Measurements from ENCODE around the gene ASB16.
A peak's percentile ranks its signal among the peaks of the same experiment; 100 is the strongest.

Gene ASB16

DNA sequence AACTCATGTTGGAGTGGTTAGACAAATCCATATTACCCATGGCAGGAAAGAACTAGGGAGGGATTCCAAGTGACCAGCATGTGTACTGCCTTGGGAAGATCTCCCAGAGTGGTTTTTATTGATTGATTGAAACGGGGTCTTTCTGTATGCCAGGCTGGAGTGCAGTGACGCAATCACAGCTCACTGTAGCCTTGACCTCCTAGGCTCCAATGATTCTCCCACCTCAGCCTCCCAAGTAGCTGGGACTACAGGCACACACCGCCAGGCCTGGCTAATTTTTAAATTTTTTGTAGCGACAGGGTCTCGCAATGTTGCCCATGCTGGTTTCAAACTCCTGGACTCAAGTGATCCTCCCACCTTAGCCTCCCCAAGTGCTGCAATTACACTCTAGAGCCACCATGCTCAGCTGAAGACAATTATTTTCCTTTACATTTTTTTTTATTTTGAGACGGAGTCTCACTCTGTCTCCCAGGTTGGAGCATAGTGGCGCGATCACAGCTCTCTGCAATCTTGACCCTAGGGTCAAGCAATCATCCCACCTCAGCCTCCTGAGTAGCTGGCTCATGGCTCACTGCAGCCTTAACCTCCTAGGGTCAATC is 13.8 kb downstream of the ASB16 start:
- TF ChIP-seq ZNF274 (IDR thresholded peaks at IDR 0.05; ENCODE audit: low read depth, low read length): no peak
- no peak for TF ChIP-seq SUZ12 (IDR thresholded peaks at IDR 0.05; ENCODE audit: extremely low read depth, insufficient read depth, insufficient read length)
- no peak for TF ChIP-seq YY1 (IDR thresholded peaks at IDR 0.05; ENCODE audit: insufficient read depth, insufficient read length)
- Histone ChIP-seq H3K4me3 (ENCODE audit: insufficient read length, low read depth) (no peak overlapping the region), H3K9ac (ENCODE audit: insufficient read length, low read depth) (peak overlapping the region; percentile 92), H3K27me3 (ENCODE audit: insufficient read depth, insufficient read length) (no peaks in the 10 kb centered on the region), H3K36me3 (ENCODE audit: insufficient read depth, insufficient read length, low read length) (peaks cover 49% of the 10 kb centered on the region), H3K4me1 (ENCODE audit: insufficient read depth, insufficient read length) (peaks cover 4% of the 10 kb centered on the region), H3K9me3 (ENCODE audit: insufficient read depth, low read length) (peaks cover 19% of the 10 kb centered on the region)
- DNase-seq (ENCODE audit: low read depth, low spot score): no peak

DNA sequence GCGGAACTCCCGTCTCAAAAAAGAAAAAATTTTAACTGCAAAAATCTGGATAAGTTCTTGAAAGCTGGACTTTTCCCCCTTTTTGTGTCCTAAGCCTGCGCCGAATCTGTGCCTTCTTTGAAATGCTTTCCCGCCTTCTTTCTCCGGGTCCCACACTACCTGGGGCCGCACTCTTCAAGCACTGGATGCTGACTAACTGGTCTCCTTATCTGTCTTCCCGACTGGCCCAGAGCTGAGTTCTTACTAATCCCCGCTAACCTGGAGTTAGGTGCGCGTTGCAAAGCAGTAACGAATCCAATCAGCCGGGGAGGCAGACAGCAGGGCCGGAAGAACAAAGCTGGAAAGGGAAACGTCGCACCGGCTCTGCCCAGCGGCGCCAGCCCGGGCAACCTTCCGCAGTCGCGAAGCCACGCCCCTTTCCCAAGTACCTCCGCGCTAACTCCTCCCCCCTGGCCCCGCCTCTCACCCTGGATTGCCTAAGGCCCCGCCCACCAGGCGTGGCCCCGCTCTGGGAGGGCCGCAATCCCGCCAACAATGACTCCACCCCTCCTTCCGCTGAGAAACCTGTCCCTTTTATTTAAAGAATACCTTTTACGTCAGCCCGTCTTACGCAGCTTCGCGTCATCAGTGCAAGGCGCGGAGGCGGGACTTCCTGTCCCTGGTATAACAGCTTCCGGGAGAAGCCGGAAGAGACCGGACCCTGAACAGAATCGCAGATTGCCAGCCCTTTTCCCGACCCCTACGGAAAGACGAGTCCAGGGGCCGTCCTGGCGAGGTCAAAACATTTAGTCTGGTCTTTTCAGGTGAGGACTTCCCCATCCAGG is 16.0 kb downstream of the ASB16 start, which contains the start of gene TMUB2:
Gene TMUB2, plus strand, starts transcription at position 666 of the 824 bp plus-strand sequence. CDS start 737 bp downstream, outside the sequence.
- peak within 1 kb of the TSS; percentile 94 for H3K4me3 ChIP-seq (ENCODE audit: insufficient read length, low read depth)
- peaks cover 64% of the 10 kb centered on the region for H3K36me3 ChIP-seq (ENCODE audit: insufficient read depth, insufficient read length, low read length)
- TF ChIP-seq ZNF274 (IDR thresholded peaks at IDR 0.05; ENCODE audit: low read depth, low read length) (no peak), SUZ12 (IDR thresholded peaks at IDR 0.05; ENCODE audit: extremely low read depth, insufficient read depth, insufficient read length) (no peak), YY1 (IDR thresholded peaks at IDR 0.05; ENCODE audit: insufficient read depth, insufficient read length) (no peak)
- H3K9me3 ChIP-seq (ENCODE audit: insufficient read depth, low read length): peaks cover 17% of the 10 kb centered on the region
- peak within 1 kb of the TSS; percentile 95 for H3K9ac ChIP-seq (ENCODE audit: insufficient read length, low read depth)
- peak; percentile 97 for DNase-seq (ENCODE audit: low read depth, low spot score)
- H3K27me3 ChIP-seq (ENCODE audit: insufficient read depth, insufficient read length): no peaks in the 10 kb centered on the region
- H3K4me1 ChIP-seq (ENCODE audit: insufficient read depth, insufficient read length): peaks cover 4% of the 10 kb centered on the region

- TF ChIP-seq SUZ12 (IDR thresholded peaks at IDR 0.05; ENCODE audit: extremely low read depth, insufficient read depth, insufficient read length) (no peak), ZNF274 (IDR thresholded peaks at IDR 0.05; ENCODE audit: low read depth, low read length) (no peak), YY1 (IDR thresholded peaks at IDR 0.05; ENCODE audit: insufficient read depth, insufficient read length) (no peak)
- DNase-seq (ENCODE audit: low read depth, low spot score): no peak
- Histone ChIP-seq H3K27me3 (ENCODE audit: insufficient read depth, insufficient read length) (no peaks in the 10 kb centered on the region), H3K9me3 (ENCODE audit: insufficient read depth, low read length) (peaks cover 10% of the 10 kb centered on the region; the same call in 1 of the 2 replicates), H3K9ac (ENCODE audit: insufficient read length, low read depth) (peak overlapping the region; percentile 95), H3K4me3 (ENCODE audit: insufficient read length, low read depth) (peak overlapping the region; percentile 94), H3K36me3 (ENCODE audit: insufficient read depth, insufficient read length, low read length) (peaks cover 63% of the 10 kb centered on the region), H3K4me1 (ENCODE audit: insufficient read depth, insufficient read length) (peaks cover 6% of the 10 kb centered on the region)
Measured at GRCh38 chr17:44187131-44187899, 16.8 kb downstream of the ASB16 start.

GRCh38 chr17:44188576-44189403 is 18.3 kb downstream of the ASB16 start:
- no peak for DNase-seq (ENCODE audit: low read depth, low spot score)
- no peak for TF ChIP-seq ZNF274 (IDR thresholded peaks at IDR 0.05; ENCODE audit: low read depth, low read length)
- no peak for TF ChIP-seq YY1 (IDR thresholded peaks at IDR 0.05; ENCODE audit: insufficient read depth, insufficient read length)
- TF ChIP-seq SUZ12 (IDR thresholded peaks at IDR 0.05; ENCODE audit: extremely low read depth, insufficient read depth, insufficient read length): no peak
- no peaks in the 10 kb centered on the region for H3K9me3 ChIP-seq (ENCODE audit: insufficient read depth, low read length)
- peaks cover 17% of the 10 kb centered on the region for H3K4me1 ChIP-seq (ENCODE audit: insufficient read depth, insufficient read length)
- no peak overlapping the region for H3K9ac ChIP-seq (ENCODE audit: insufficient read length, low read depth)
- peaks cover 65% of the 10 kb centered on the region for H3K36me3 ChIP-seq (ENCODE audit: insufficient read depth, insufficient read length, low read length)
- no peak overlapping the region for H3K4me3 ChIP-seq (ENCODE audit: insufficient read length, low read depth)
- H3K27me3 ChIP-seq (ENCODE audit: insufficient read depth, insufficient read length): no peaks in the 10 kb centered on the region

GRCh38 chr17:44190481-44190880 is 20.0 kb downstream of the ASB16 start:
- H3K4me3 ChIP-seq (ENCODE audit: insufficient read length, low read depth): no peak overlapping the region
- peaks cover 68% of the 10 kb centered on the region for H3K36me3 ChIP-seq (ENCODE audit: insufficient read depth, insufficient read length, low read length)
- TF ChIP-seq ZNF274 (IDR thresholded peaks at IDR 0.05; ENCODE audit: low read depth, low read length) (no peak), YY1 (IDR thresholded peaks at IDR 0.05; ENCODE audit: insufficient read depth, insufficient read length) (no peak), SUZ12 (IDR thresholded peaks at IDR 0.05; ENCODE audit: extremely low read depth, insufficient read depth, insufficient read length) (no peak)
- H3K9me3 ChIP-seq (ENCODE audit: insufficient read depth, low read length): no peaks in the 10 kb centered on the region
- peaks cover 19% of the 10 kb centered on the region for H3K4me1 ChIP-seq (ENCODE audit: insufficient read depth, insufficient read length)
- H3K27me3 ChIP-seq (ENCODE audit: insufficient read depth, insufficient read length): no peaks in the 10 kb centered on the region
- no peak for DNase-seq (ENCODE audit: low read depth, low spot score)
- no peak overlapping the region for H3K9ac ChIP-seq (ENCODE audit: insufficient read length, low read depth)

DNA sequence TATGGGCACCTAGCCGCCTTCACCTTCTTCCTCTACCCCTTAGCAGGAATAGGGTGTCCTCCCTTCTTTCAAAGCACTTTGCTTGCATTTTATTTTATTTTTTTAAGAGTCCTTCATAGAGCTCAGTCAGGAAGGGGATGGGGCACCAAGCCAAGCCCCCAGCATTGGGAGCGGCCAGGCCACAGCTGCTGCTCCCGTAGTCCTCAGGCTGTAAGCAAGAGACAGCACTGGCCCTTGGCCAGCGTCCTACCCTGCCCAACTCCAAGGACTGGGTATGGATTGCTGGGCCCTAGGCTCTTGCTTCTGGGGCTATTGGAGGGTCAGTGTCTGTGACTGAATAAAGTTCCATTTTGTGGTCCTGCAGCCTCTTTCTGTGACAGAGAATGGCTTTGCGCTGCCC is 20.9 kb downstream of the ASB16 start:
- Histone ChIP-seq H3K4me3 (ENCODE audit: insufficient read length, low read depth) (no peak overlapping the region), H3K9me3 (ENCODE audit: insufficient read depth, low read length) (no peaks in the 10 kb centered on the region), H3K4me1 (ENCODE audit: insufficient read depth, insufficient read length) (peaks cover 19% of the 10 kb centered on the region), H3K36me3 (ENCODE audit: insufficient read depth, insufficient read length, low read length) (peaks cover 76% of the 10 kb centered on the region), H3K9ac (ENCODE audit: insufficient read length, low read depth) (no peak overlapping the region), H3K27me3 (ENCODE audit: insufficient read depth, insufficient read length) (no peaks in the 10 kb centered on the region)
- no peak for TF ChIP-seq YY1 (IDR thresholded peaks at IDR 0.05; ENCODE audit: insufficient read depth, insufficient read length)
- TF ChIP-seq SUZ12 (IDR thresholded peaks at IDR 0.05; ENCODE audit: extremely low read depth, insufficient read depth, insufficient read length): no peak
- no peak for TF ChIP-seq ZNF274 (IDR thresholded peaks at IDR 0.05; ENCODE audit: low read depth, low read length)
- no peak for DNase-seq (ENCODE audit: low read depth, low spot score)

Data from NT2/D1 (cell line).